Measurements from ENCODE around the gene GFPT2.

The GFPT2 gene

DNA sequence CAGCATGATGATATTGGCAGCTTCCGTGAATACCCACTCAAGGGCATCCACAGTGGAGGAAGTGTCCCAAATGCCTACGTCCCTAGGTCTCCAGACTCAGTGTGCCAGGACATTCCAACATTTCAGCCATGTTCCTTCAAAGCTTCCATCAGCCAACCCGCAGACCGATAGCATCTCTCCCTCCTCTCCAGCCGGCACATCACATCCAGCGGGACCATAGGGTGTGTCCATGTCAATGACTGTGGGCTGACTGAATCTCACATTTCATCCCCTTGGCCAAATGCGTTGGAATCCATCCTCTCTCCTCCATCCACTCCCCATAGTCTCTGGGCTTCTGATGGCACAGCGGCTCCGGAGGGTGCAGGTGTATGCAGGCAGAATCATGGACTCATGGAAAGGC lies 22.2 kb upstream of the GFPT2 start:
- no peaks in the 10 kb centered on the region for H4K20me1 ChIP-seq (ENCODE audit: insufficient read depth, low read length)
- ATAC-seq (ENCODE audit: insufficient read depth, low read depth): no peak
- H3K4me1 ChIP-seq (ENCODE audit: insufficient read depth, low read length): no peaks in the 10 kb centered on the region
- H3K36me3 ChIP-seq (ENCODE audit: insufficient read depth, low read length): no peaks in the 10 kb centered on the region
- TF ChIP-seq, protein P1, sequence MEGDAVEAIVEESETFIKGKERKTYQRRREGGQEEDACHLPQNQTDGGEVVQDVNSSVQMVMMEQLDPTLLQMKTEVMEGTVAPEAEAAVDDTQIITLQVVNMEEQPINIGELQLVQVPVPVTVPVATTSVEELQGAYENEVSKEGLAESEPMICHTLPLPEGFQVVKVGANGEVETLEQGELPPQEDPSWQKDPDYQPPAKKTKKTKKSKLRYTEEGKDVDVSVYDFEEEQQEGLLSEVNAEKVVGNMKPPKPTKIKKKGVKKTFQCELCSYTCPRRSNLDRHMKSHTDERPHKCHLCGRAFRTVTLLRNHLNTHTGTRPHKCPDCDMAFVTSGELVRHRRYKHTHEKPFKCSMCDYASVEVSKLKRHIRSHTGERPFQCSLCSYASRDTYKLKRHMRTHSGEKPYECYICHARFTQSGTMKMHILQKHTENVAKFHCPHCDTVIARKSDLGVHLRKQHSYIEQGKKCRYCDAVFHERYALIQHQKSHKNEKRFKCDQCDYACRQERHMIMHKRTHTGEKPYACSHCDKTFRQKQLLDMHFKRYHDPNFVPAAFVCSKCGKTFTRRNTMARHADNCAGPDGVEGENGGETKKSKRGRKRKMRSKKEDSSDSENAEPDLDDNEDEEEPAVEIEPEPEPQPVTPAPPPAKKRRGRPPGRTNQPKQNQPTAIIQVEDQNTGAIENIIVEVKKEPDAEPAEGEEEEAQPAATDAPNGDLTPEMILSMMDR (IDR thresholded peaks at IDR 0.05; ENCODE audit: borderline replicate concordance, extremely low read depth, low read length, poor library complexity, severe bottlenecking): no peak
- TF ChIP-seq EZH2 (IDR thresholded peaks at IDR 0.05; ENCODE audit: borderline replicate concordance, low read depth, low read length, severe bottlenecking): no peak
- no peak overlapping the region for H3K4me2 ChIP-seq (ENCODE audit: insufficient read depth, low read length)
- no peak for DNase-seq
- H3K79me2 ChIP-seq (ENCODE audit: insufficient read depth, low read length): no peaks in the 10 kb centered on the region
- no peak overlapping the region for H3K9ac ChIP-seq (ENCODE audit: low read depth, low read length)
- no peak overlapping the region for H3K27ac ChIP-seq (ENCODE audit: low read length)
- no peaks in the 10 kb centered on the region for H3K9me3 ChIP-seq (ENCODE audit: insufficient read depth, low read length, severe bottlenecking)
- peaks cover 4% of the 10 kb centered on the region for H3K27me3 ChIP-seq (ENCODE audit: insufficient read depth, low read length, poor library complexity)
- no peak overlapping the region for H3K4me3 ChIP-seq (ENCODE audit: low read depth in 1 of 2, low read length in 2 of 2)
- no peak overlapping the region for H2AFZ ChIP-seq (ENCODE audit: low read depth, low read length)

DNA sequence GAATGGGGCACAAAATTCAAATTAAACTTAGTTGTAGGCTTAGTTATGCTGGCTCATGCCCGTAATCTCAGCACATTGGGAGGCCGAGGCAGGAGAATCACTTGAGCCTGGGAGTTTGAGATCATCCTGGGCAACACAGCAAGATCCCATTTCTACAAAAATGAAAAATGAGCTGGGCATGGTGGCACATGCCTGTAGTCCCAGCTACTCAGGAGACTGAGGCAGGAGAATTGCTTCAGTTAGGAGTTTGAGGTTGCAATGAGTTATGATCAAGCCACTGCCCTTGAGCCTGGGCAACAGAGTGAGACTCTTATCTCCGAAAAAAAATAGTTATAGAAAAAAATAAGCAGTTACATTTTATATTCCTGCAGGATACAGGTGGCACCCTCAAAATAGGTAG lies 20.7 kb upstream of the GFPT2 start:
- DNase-seq (no peak), ATAC-seq (ENCODE audit: insufficient read depth, low read depth) (no peak)
- Histone ChIP-seq H2AFZ (ENCODE audit: low read depth, low read length) (no peak overlapping the region), H3K9ac (ENCODE audit: low read depth, low read length) (no peak overlapping the region), H3K4me1 (ENCODE audit: insufficient read depth, low read length) (no peaks in the 10 kb centered on the region), H3K27ac (ENCODE audit: low read length) (no peak overlapping the region), H3K4me3 (ENCODE audit: low read depth in 1 of 2, low read length in 2 of 2) (no peak overlapping the region), H3K36me3 (ENCODE audit: insufficient read depth, low read length) (no peaks in the 10 kb centered on the region), H3K4me2 (ENCODE audit: insufficient read depth, low read length) (no peak overlapping the region), H3K9me3 (ENCODE audit: insufficient read depth, low read length, severe bottlenecking) (no peaks in the 10 kb centered on the region), H4K20me1 (ENCODE audit: insufficient read depth, low read length) (no peaks in the 10 kb centered on the region), H3K27me3 (ENCODE audit: insufficient read depth, low read length, poor library complexity) (peaks cover 4% of the 10 kb centered on the region), H3K79me2 (ENCODE audit: insufficient read depth, low read length) (no peaks in the 10 kb centered on the region)
- TF ChIP-seq, protein P1 (IDR thresholded peaks at IDR 0.05; ENCODE audit: borderline replicate concordance, extremely low read depth, low read length, poor library complexity, severe bottlenecking): no peak
- no peak for TF ChIP-seq EZH2 (IDR thresholded peaks at IDR 0.05; ENCODE audit: borderline replicate concordance, low read depth, low read length, severe bottlenecking)

DNA sequence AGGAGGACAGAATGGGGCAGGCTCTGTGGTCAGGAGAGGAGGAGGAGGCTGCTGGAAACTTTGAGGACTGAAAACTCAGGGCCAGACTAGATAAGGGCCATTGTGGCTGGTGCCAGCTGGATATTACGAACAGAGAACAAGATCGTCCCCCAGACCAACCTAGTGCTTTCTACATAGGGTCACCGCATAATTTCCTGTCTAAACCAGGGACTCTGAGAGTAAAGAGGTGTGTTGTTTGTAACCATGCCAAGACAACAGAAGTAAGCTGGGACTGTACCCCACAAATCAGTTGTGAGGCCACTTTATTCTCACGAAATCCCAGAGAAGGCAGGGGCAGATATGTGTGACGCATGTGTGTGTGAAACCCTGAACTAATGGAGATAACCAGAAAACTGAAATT lies 20.3 kb upstream of the GFPT2 start:
- peaks cover 4% of the 10 kb centered on the region for H3K27me3 ChIP-seq (ENCODE audit: insufficient read depth, low read length, poor library complexity)
- DNase-seq: no peak

More for the DNA sequence above, 20.3 kb upstream of the GFPT2 start:
- no peaks in the 10 kb centered on the region for H3K4me1 ChIP-seq (ENCODE audit: insufficient read depth, low read length)
- H2AFZ ChIP-seq (ENCODE audit: low read depth, low read length): no peak overlapping the region
- no peaks in the 10 kb centered on the region for H4K20me1 ChIP-seq (ENCODE audit: insufficient read depth, low read length)
- no peak overlapping the region for H3K9ac ChIP-seq (ENCODE audit: low read depth, low read length)
- no peak overlapping the region for H3K4me3 ChIP-seq (ENCODE audit: low read depth in 1 of 2, low read length in 2 of 2)
- no peak overlapping the region for H3K4me2 ChIP-seq (ENCODE audit: insufficient read depth, low read length)
- H3K79me2 ChIP-seq (ENCODE audit: insufficient read depth, low read length): no peaks in the 10 kb centered on the region
- no peaks in the 10 kb centered on the region for H3K9me3 ChIP-seq (ENCODE audit: insufficient read depth, low read length, severe bottlenecking)
- ATAC-seq (ENCODE audit: insufficient read depth, low read depth): no peak
- H3K27ac ChIP-seq (ENCODE audit: low read length): no peak overlapping the region
- no peak for TF ChIP-seq EZH2 (IDR thresholded peaks at IDR 0.05; ENCODE audit: borderline replicate concordance, low read depth, low read length, severe bottlenecking)
- TF ChIP-seq, protein P1 (IDR thresholded peaks at IDR 0.05; ENCODE audit: borderline replicate concordance, extremely low read depth, low read length, poor library complexity, severe bottlenecking): no peak
- no peaks in the 10 kb centered on the region for H3K36me3 ChIP-seq (ENCODE audit: insufficient read depth, low read length)

Data from DND-41 (cell line).